Measurements from ENCODE around the gene TSPAN9.

- TF ChIP-seq CTCF (conservative IDR thresholded peaks at IDR 0.05) (no peak), EZH2 (IDR thresholded peaks at IDR 0.05; ENCODE audit: low read depth) (no peak)
Observed at GRCh38 chr12:3238196-3238595, 161.0 kb downstream of the TSPAN9 start.
